Measurements from ENCODE around the gene THEM5. TPM values are rescaled to one million over a fixed set of nuclear protein-coding genes. Genes with fewer than 3 reads are reported as not detected.

Gene THEM5
- total and polyA plus RNA-seq, 10 of the 15 experiments (the other 5 are each of a cell fraction or from before 2014, with no cell fraction given) = 0.16 TPM; not detected in 9

DNA sequence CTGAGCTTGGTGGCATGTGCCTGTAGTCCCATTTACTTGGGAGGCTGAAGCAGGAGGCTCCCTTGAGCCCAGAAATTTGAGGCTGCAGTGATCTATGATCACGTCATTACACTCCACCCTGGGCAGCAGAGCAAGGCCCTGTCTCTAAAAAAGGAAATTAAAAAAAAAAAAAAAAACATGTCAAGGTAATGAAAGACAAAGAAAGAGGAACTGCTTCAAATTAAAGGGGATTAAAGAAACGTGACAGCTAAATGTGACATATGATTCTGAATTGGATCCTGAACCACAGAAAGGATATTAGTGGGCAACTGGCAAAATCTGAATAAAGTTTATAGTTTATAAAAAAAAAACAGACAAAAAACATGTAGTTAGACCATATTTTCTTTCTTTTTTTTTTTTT, 10.1 kb downstream of the THEM5 start:
- no peaks in the 10 kb centered on the region for H3K79me2 ChIP-seq (ENCODE audit: control insufficient read depth, insufficient read depth, low read length)
- no peak overlapping the region for H2AFZ ChIP-seq (ENCODE audit: control insufficient read depth, low read depth, low read length)
- intact Hi-C loops (cut with micrococcal nuclease; ENCODE audit: unreplicated experiment) (no loop called here), in situ Hi-C loops (cut with MboI) (no loop called here)
- BruUV-seq (replicated peaks) = no TSS peak
- H3K4me2 ChIP-seq (ENCODE audit: control insufficient read depth, insufficient read depth) = no peak overlapping the region
- no peak overlapping the region for H3K27ac ChIP-seq (ENCODE audit: control insufficient read depth, insufficient read depth)
- H3K4me1 ChIP-seq (ENCODE audit: control insufficient read depth, insufficient read depth, low read length) = peaks cover 10% of the 10 kb centered on the region; the same call in 1 of the 2 replicates
- CTCF ChIA-PET = no interaction called here
- WGBS (ENCODE audit: insufficient coverage, insufficient replicate concordance, low lambda C conversion rate, missing lambda C conversion rate) = 11% methylated on average over 2 of the region's 2 CpGs
- FAIRE-seq (no peak), ATAC-seq (no peak), DNase-seq (ENCODE audit: low read depth, low spot score) (no peak)
- TF ChIP-seq, protein P1, sequence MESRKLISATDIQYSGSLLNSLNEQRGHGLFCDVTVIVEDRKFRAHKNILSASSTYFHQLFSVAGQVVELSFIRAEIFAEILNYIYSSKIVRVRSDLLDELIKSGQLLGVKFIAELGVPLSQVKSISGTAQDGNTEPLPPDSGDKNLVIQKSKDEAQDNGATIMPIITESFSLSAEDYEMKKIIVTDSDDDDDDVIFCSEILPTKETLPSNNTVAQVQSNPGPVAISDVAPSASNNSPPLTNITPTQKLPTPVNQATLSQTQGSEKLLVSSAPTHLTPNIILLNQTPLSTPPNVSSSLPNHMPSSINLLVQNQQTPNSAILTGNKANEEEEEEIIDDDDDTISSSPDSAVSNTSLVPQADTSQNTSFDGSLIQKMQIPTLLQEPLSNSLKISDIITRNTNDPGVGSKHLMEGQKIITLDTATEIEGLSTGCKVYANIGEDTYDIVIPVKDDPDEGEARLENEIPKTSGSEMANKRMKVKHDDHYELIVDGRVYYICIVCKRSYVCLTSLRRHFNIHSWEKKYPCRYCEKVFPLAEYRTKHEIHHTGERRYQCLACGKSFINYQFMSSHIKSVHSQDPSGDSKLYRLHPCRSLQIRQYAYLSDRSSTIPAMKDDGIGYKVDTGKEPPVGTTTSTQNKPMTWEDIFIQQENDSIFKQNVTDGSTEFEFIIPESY (IDR thresholded peaks at IDR 0.05) = no peak
- TF ChIP-seq SPI1 (IDR thresholded peaks at IDR 0.05; ENCODE audit: borderline replicate concordance, insufficient read depth, low read depth, low read length) (peak; percentile 64; the same call in 1 of the 2 replicates), BRCA1 (IDR thresholded peaks at IDR 0.05; ENCODE audit: low read depth, low read length) (no peak), BHLHE40 (IDR thresholded peaks at IDR 0.05; ENCODE audit: borderline replicate concordance in 1 of 2, low read depth in 2 of 2, low read length in 1 of 2) (peak; percentile 35 to 53; a peak in 2 of 4 replicates), SREBF2 (IDR thresholded peaks at IDR 0.05; ENCODE audit: low read length) (no peak)
- TF ChIP-seq, protein P2, sequence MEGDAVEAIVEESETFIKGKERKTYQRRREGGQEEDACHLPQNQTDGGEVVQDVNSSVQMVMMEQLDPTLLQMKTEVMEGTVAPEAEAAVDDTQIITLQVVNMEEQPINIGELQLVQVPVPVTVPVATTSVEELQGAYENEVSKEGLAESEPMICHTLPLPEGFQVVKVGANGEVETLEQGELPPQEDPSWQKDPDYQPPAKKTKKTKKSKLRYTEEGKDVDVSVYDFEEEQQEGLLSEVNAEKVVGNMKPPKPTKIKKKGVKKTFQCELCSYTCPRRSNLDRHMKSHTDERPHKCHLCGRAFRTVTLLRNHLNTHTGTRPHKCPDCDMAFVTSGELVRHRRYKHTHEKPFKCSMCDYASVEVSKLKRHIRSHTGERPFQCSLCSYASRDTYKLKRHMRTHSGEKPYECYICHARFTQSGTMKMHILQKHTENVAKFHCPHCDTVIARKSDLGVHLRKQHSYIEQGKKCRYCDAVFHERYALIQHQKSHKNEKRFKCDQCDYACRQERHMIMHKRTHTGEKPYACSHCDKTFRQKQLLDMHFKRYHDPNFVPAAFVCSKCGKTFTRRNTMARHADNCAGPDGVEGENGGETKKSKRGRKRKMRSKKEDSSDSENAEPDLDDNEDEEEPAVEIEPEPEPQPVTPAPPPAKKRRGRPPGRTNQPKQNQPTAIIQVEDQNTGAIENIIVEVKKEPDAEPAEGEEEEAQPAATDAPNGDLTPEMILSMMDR (IDR thresholded peaks at IDR 0.05 in 2 of 3, conservative IDR thresholded peaks at IDR 0.05 in 1 of 3; ENCODE audit: control insufficient read depth in 2 of 3, extremely low read depth in 1 of 3, insufficient read depth in 1 of 3, low read depth in 3 of 3, low read length in 3 of 3) = no peak
- H3K9me3 ChIP-seq (replicated peaks; ENCODE audit: control insufficient read depth, insufficient read depth, low read length) = no peaks in the 10 kb centered on the region
- no peaks in the 10 kb centered on the region; a peak in 1 of 4 replicates for H3K27me3 ChIP-seq (replicated peaks in 1 of 2; ENCODE audit: control insufficient read depth in 2 of 2, insufficient read depth in 2 of 2, low read length in 1 of 2)
- H3K36me3 ChIP-seq (ENCODE audit: control insufficient read depth in 2 of 2, insufficient read depth in 2 of 2, low read length in 1 of 2) = no peaks in the 10 kb centered on the region
- H4K20me1 ChIP-seq (ENCODE audit: control insufficient read depth, insufficient read depth) = no peaks in the 10 kb centered on the region
- no peak overlapping the region for H3K4me3 ChIP-seq
- no peak overlapping the region for H3K9ac ChIP-seq (ENCODE audit: control insufficient read depth, insufficient read depth, low read length)
- SMC1A ChIA-PET (ENCODE audit: uncharacterized antibody, unreplicated experiment) = interaction anchor here (1.2 to 1.6 kb wide), 2 partner anchors 10 to 80 kb away, joined by 3 read pairs; partner anchors contain the start of genes MRPL9 and THEM5
- POLR2A ChIA-PET = interaction anchor here (0.6 to 0.7 kb wide), 3 partner anchors 12 to 250 kb away, joined by 3 to 4 read pairs (median 3); no protein-coding TSS in a partner anchor
- RAD21 ChIA-PET (ENCODE audit: unreplicated experiment) = interaction anchor here (0.7 kb wide), 1 partner anchor 61 kb away, joined by 4 read pairs; no protein-coding TSS in a partner anchor

Data from GM12878 (cell line).